GM23248 (cell line): ENCODE results near the gene B2M. TPM values are rescaled to one million over a fixed set of nuclear protein-coding genes. Genes with fewer than 3 reads are reported as not detected.

ENCODE experiments used
- DNase-seq: peaks from one replicate; pipeline ENCODE4 v3.0.0-alpha.2; 2015
- H2AFZ ChIP-seq: fragments of 200-600 bp; sonication (generic); 2 replicates; pipeline ENCODE4 v1.6.1; 2016; ENCODE audit warnings: antibody characterized with exemption
- H3F3A ChIP-seq: fragments of 200-600 bp; sonication (generic); 2 replicates; pipeline ENCODE4 v1.6.1; 2016; ENCODE audit warnings: mild to moderate bottlenecking, antibody characterized with exemption, mixed run types; ENCODE audit not compliant: insufficient read depth
- H3K27ac ChIP-seq: fragments of 200-600 bp; sonication (generic); 2 replicates; pipeline ENCODE4 v1.5.1; 2016; ENCODE audit warnings: mild to moderate bottlenecking
- H3K27me3 ChIP-seq: fragments of 200-600 bp; sonication (generic); replicated peaks from 2 replicates; pipeline ENCODE4 v1.6.1; 2016; ENCODE audit warnings: mild to moderate bottlenecking; ENCODE audit not compliant: insufficient read depth
- H3K36me3 ChIP-seq: fragments of 200-600 bp; sonication (generic); 2 replicates; pipeline ENCODE4 v1.6.1; 2016; ENCODE audit warnings: low read depth, mild to moderate bottlenecking
- H3K4me1 ChIP-seq: fragments of 200-600 bp; sonication (generic); 2 replicates; pipeline ENCODE4 v1.6.1; 2016; ENCODE audit warnings: mild to moderate bottlenecking; ENCODE audit not compliant: insufficient read depth
- H3K4me2 ChIP-seq: fragments of 200-600 bp; sonication (generic); one replicate; pipeline ENCODE4 v1.6.1; 2016; ENCODE audit warnings: mild to moderate bottlenecking; ENCODE audit not compliant: unreplicated experiment
- H3K4me3 ChIP-seq: fragments of 200-600 bp; sonication (generic); 2 replicates; pipeline ENCODE4 v1.5.1; 2016; ENCODE audit warnings: mild to moderate bottlenecking
- H3K79me2 ChIP-seq: fragments of 200-600 bp; sonication (generic); 2 replicates; pipeline ENCODE4 v1.6.1; 2016; ENCODE audit warnings: mild to moderate bottlenecking; ENCODE audit not compliant: insufficient read depth
- H3K9ac ChIP-seq: fragments of 200-600 bp; sonication (generic); 2 replicates; pipeline ENCODE4 v1.6.1; 2016; ENCODE audit warnings: mild to moderate bottlenecking
- H3K9me2 ChIP-seq: fragments of 200-600 bp; sonication (generic); 2 replicates; pipeline ENCODE4 v1.6.1; 2016; ENCODE audit warnings: mixed run types, mild to moderate bottlenecking, moderate library complexity; ENCODE audit not compliant: insufficient read depth
- H3K9me3 ChIP-seq: fragments of 200-600 bp; sonication (generic); one replicate; pipeline ENCODE4 v1.6.1; 2017; ENCODE audit warnings: low read depth
- H4K20me1 ChIP-seq: fragments of 200-600 bp; sonication (generic); 2 replicates; pipeline ENCODE4 v1.6.0; 2016; ENCODE audit not compliant: insufficient read depth
- EZH2 ChIP-seq: fragments of 200-600 bp; sonication (generic); IDR thresholded peaks from 2 replicates; pipeline ENCODE4 v1.6.1; 2018; ENCODE audit warnings: antibody characterized with exemption, mild to moderate bottlenecking; ENCODE audit not compliant: insufficient read depth, poor library complexity, severe bottlenecking
- EZH2phosphoT487 ChIP-seq: fragments of 200-600 bp; sonication (generic); IDR thresholded peaks from 2 replicates; pipeline ENCODE4 v1.6.1; 2018; ENCODE audit warnings: antibody characterized with exemption, moderate library complexity, mild to moderate bottlenecking, low read depth; ENCODE audit not compliant: insufficient read depth
- WGBS, 2 experiments: methylation state at CpG; one replicate each; pipeline ENCODE4 v1.1.6; 2015 to 2017; ENCODE audit warnings: low lambda C conversion rate in 2 of 2, low coverage in 1 of 2; ENCODE audit errors: missing lambda C conversion rate in 2 of 2; 5-methylcytosine and 5-hydroxymethylcytosine counted together
- in situ Hi-C: fragments of 300-500 bp; cut with MboI; formaldehyde crosslinking; loops from 2 replicates; pipeline ENCODE4 v1.15.0; 2020
- polyA plus RNA-seq: library from polyadenylated mRNA; unstranded; fragments of >200 nt; fragmentation: Nextera tagmentation; extraction: Ambion mirVana; gene quantifications from 2 replicates; pipeline ENCODE4 v1.2.1, GENCODE V29; 2016
- total RNA-seq: library from RNA; depleted of rRNA; stranded (reverse); fragments of >200 nt; shearing (Covaris generic); gene quantifications from 2 replicates; pipeline ENCODE4 v1.2.3, GENCODE V29; 2014

Gene B2M
- total and polyA plus RNA-seq, 2 experiments from 2014 or later = 2,442 to 3,619 TPM

- H3K4me3 ChIP-seq = peak overlapping the region; percentile 92
- H3K4me2 ChIP-seq = peak overlapping the region; percentile 83
- no peaks in the 10 kb centered on the region for H3K27me3 ChIP-seq
- in situ Hi-C loops = no loop called here
- peak overlapping the region; percentile 98 for H3K9ac ChIP-seq
- H3K36me3 ChIP-seq = peaks cover 16% of the 10 kb centered on the region
- H2AFZ ChIP-seq = peak overlapping the region; percentile 45
- DNase-seq = peak; percentile 74
- H3K9me2 ChIP-seq = no peaks in the 10 kb centered on the region
- peak overlapping the region; percentile 96 for H3K27ac ChIP-seq
- H3K79me2 ChIP-seq = peaks cover 54% of the 10 kb centered on the region
- H3K9me3 ChIP-seq = no peaks in the 10 kb centered on the region
- peaks cover 6% of the 10 kb centered on the region; the same call in 1 of the 2 replicates for H4K20me1 ChIP-seq
- WGBS, 2 experiments = 0 to 1% methylated on average over 41 to 46 of the region's 46 CpGs
- peaks cover 21% of the 10 kb centered on the region for H3F3A ChIP-seq
- TF ChIP-seq EZH2 (no peak), EZH2phosphoT487 (no peak)
- H3K4me1 ChIP-seq = peaks cover 16% of the 10 kb centered on the region
Observed at GRCh38 chr15:44711743-44712345, 527 bp downstream of the B2M start.

DNA sequence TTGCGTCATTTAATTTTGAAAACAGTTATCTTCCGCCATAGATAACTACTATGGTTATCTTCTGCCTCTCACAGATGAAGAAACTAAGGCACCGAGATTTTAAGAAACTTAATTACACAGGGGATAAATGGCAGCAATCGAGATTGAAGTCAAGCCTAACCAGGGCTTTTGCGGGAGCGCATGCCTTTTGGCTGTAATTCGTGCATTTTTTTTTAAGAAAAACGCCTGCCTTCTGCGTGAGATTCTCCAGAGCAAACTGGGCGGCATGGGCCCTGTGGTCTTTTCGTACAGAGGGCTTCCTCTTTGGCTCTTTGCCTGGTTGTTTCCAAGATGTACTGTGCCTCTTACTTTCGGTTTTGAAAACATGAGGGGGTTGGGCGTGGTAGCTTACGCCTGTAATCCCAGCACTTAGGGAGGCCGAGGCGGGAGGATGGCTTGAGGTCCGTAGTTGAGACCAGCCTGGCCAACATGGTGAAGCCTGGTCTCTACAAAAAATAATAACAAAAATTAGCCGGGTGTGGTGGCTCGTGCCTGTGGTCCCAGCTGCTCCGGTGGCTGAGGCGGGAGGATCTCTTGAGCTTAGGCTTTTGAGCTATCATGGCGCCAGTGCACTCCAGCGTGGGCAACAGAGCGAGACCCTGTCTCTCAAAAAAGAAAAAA is 1.2 kb downstream of the B2M start:
- Histone ChIP-seq H3K27ac (peak overlapping the region; percentile 96), H3K4me1 (peaks cover 16% of the 10 kb centered on the region), H3K9me3 (no peaks in the 10 kb centered on the region), H3K9me2 (no peaks in the 10 kb centered on the region), H3K4me2 (peak overlapping the region; percentile 83), H2AFZ (peak overlapping the region; percentile 45), H3K36me3 (peaks cover 23% of the 10 kb centered on the region), H4K20me1 (peaks cover 6% of the 10 kb centered on the region; the same call in 1 of the 2 replicates), H3K9ac (peak overlapping the region; percentile 98), H3K4me3 (peak overlapping the region; percentile 92), H3K79me2 (peaks cover 54% of the 10 kb centered on the region), H3F3A (peaks cover 27% of the 10 kb centered on the region), H3K27me3 (no peaks in the 10 kb centered on the region)
- in situ Hi-C loops = no loop called here
- WGBS, 2 experiments = 2% methylated on average over 24 of the region's 24 CpGs
- DNase-seq = peak; percentile 94
- no peak for TF ChIP-seq EZH2phosphoT487
- TF ChIP-seq EZH2 = no peak

DNA sequence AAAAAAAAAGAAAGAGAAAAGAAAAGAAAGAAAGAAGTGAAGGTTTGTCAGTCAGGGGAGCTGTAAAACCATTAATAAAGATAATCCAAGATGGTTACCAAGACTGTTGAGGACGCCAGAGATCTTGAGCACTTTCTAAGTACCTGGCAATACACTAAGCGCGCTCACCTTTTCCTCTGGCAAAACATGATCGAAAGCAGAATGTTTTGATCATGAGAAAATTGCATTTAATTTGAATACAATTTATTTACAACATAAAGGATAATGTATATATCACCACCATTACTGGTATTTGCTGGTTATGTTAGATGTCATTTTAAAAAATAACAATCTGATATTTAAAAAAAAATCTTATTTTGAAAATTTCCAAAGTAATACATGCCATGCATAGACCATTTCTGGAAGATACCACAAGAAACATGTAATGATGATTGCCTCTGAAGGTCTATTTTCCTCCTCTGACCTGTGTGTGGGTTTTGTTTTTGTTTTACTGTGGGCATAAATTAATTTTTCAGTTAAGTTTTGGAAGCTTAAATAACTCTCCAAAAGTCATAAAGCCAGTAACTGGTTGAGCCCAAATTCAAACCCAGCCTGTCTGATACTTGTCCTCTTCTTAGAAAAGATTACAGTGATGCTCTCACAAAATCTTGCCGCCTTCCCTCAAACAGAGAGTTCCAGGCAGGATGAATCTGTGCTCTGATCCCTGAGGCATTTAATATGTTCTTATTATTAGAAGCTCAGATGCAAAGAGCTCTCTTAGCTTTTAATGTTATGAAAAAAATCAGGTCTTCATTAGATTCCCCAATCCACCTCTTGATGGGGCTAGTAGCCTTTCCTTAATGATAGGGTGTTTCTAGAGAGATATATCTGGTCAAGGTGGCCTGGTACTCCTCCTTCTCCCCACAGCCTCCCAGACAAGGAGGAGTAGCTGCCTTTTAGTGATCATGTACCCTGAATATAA is 2.0 kb downstream of the B2M start:
- H3K79me2 ChIP-seq = peaks cover 54% of the 10 kb centered on the region

More for the DNA sequence above, 2.0 kb downstream of the B2M start:
- WGBS, 2 experiments = 59 to 70% methylated on average over 5 of the region's 5 CpGs
- Histone ChIP-seq H3K4me3 (peak overlapping the region; percentile 92), H3K4me1 (peaks cover 16% of the 10 kb centered on the region), H3K9me2 (no peaks in the 10 kb centered on the region), H3F3A (peaks cover 35% of the 10 kb centered on the region), H3K27ac (peak overlapping the region; percentile 96), H3K9ac (peak overlapping the region; percentile 98), H3K9me3 (no peaks in the 10 kb centered on the region), H4K20me1 (peaks cover 6% of the 10 kb centered on the region; the same call in 1 of the 2 replicates), H3K27me3 (no peaks in the 10 kb centered on the region), H3K36me3 (peaks cover 31% of the 10 kb centered on the region), H3K4me2 (peak overlapping the region; percentile 83), H2AFZ (peak overlapping the region; percentile 45)
- peak; percentile 71 for DNase-seq
- TF ChIP-seq EZH2phosphoT487 (no peak), EZH2 (no peak)
- in situ Hi-C loops = no loop called here
